ENCODE data around the gene HNRNPA3.
"Not testable (repeated sequence)": the region's sequence is repeated elsewhere in the genome, so short reads cannot be mapped to it uniquely, and the experiment has no call there.

HNRNPA3 gene

GRCh38 chr2:177188482-177189469, 23.8 kb upstream of the HNRNPA3 start:
- no peak for DNase-seq (ENCODE audit: low read depth in 3 of 3)

DNA sequence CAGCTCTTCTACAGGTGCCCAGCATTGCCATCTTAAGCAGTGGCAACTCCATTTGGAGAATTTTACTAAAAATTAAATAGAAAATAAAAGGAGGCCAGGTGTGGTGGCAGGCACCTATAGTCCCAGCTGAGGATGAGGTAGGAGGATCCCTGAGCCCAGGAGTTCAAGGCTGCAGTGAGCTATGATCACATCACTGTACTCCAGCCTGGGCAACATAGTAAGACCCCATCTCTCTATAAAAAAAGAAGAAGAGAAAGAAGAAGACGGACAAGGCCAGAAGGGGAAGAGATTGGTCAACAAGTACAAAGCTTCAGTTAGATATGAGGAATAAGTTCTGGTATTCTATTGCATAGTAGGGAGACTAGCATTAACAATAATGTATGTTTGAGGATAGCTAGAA, 21.7 kb upstream of the HNRNPA3 start:
- DNase-seq (ENCODE audit: low read depth in 3 of 3) = no peak

DNA sequence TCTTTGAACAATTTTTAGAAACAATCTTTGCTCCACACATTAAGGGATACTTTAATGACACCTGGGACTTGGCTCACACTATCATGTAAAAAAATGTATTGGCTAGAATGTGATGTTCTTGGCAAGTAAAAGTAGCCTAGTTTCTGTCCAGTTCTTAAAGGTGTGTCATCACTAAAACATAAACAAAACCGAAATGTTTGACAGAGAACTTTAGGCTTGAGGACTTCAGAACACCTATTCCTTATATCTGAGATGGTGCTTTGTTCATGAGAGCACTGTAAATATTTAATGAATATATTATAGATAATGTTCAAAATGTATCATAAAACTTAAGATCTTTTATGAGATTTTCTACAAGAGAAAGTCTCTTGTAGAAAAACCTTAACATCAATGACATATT, 19.8 kb upstream of the HNRNPA3 start:
- DNase-seq (ENCODE audit: low read depth in 3 of 3) = no peak

DNA sequence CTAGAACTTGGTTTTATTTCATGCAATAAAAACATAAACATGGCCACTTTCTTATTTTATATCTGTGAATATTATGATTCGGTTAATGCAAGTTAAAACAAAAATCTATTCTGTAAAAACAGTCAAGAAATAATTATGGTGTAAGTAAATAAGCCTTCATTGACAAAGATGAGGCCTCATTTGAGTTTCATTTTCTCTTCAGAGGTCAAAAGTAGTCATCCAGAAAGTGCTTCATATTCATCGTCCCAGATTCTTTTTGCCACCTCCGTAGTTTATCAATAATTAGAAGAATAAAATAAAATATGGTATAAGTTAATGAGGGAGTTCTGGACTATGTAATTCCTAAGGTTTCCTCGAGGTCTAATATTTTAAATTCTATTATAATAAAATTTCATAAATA, 19.4 kb upstream of the HNRNPA3 start:
- DNase-seq (ENCODE audit: low read depth in 3 of 3) = no peak

DNA sequence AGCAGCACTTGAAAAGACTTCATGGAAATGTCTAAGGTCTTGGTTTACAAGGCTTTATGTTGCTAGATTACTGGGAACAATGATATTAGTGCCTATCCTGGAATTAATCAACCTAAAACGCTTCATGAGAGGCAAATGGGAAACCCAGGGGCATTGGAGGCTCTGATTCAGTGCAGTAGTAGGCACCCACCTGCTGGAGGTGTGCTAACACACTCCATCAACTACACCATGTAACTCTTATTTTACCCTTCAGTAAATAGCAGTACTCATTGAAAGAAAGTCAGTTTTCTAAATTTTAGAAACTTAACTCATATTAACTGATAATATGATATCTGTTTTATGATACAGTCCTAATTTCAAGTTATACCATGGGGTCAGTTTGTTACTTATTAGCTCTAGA, 17.4 kb upstream of the HNRNPA3 start:
- no peak for DNase-seq (ENCODE audit: low read depth in 3 of 3)

DNA sequence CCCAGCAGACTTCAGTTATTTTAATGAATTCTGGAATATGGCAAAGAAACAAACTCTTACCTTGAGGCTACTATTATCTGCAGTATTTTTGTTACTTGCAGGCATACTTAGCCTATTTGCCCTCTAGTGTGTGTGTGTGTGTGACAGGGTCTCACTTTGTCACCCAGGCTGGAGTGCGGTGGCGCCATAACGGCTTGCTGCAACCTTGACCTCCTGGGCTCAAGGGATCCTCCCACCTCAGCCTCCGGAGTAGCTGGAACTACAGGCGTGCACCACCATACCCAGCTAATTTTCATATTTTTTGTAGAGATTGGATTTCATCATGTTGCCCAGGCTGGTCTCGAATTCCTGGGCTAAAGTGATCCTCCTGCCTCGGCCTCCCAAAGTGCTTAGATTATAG, 12.2 kb upstream of the HNRNPA3 start:
- not testable (repeated sequence) for DNase-seq (ENCODE audit: low read depth in 3 of 3)

- no peak for DNase-seq (ENCODE audit: low read depth in 3 of 3)
Observed at GRCh38 chr2:177201919-177202346, 10.7 kb upstream of the HNRNPA3 start.

GRCh38 chr2:177204417-177204816, 8.2 kb upstream of the HNRNPA3 start:
- DNase-seq (ENCODE audit: low read depth in 3 of 3) = no peak

- DNase-seq (ENCODE audit: low read depth in 3 of 3) = no peak
Observed at GRCh38 chr2:177207101-177207500, 5.5 kb upstream of the HNRNPA3 start.

DNA sequence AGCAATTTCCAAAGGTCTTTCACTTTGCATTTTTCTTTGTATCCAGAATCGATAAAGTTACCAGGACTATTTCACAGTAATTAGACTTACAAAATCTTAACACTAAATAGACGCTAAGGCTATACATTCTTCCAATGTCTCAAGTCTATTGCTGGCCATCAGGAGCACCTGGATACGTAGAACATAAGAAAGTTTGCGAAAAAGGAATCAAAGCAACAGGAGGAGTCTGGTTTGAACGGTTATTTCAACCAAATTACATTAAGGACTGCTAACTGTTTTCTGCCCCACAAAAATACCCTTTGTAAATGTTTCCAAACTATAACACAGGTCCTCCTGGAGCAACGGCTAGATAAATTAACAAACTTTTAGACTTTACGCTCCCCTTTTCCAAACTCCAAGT, 1.4 kb upstream of the HNRNPA3 start:
- DNase-seq (ENCODE audit: low read depth in 3 of 3) = no peak

GRCh38 chr2:177211576-177212105, 953 bp upstream of the HNRNPA3 start:
- no peak for DNase-seq (ENCODE audit: low read depth in 3 of 3)

DNA sequence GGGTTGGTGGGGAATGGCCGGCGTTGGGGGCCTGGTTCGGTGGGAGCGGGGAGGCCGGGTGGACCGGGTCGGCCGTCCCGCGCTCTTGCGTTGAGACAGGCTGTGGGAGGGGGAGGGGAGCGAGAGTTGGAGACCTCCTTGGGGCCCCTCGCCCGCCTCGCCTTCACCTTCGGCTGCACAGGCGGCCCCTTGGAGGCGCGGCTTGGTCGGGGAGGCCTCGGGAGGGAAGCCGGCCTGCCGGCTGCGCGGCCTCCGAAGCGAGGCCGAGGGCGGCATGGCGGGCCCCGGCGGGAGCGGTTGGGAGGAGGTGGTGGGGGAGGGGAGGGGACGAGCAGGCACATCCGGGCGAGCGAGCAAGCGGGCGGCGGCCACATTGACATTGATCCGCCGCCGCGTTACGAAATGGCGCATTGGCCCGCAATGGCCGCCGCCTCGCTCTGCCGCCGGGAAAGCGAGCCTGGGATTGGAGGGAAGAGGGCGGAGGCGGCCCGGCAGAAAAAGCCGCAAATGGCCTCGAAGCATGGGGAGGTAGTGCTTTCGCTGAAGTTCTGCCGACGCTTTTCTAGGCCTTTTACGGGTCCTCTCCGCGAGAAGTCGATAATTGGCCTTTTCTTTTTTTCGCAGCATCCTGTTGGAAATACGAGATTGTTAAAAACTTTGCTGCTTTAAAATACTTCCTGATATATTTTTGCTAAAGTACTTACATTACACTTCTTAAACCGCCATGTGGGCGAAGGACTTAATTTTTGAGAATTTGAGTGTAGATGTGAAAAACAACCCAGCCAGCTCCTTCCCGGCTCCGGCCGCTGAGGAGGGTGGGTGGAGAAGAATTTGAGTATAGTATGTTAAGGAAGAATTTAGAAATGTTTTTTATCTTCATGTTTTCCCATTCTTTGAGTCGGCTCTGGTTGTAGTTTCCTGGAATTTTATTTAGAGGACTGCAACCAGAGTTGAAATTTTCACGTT, 580 bp downstream of the HNRNPA3 start:
- DNase-seq (ENCODE audit: low read depth in 3 of 3) = peak; percentile 83 to 90 (median 88)

DNA sequence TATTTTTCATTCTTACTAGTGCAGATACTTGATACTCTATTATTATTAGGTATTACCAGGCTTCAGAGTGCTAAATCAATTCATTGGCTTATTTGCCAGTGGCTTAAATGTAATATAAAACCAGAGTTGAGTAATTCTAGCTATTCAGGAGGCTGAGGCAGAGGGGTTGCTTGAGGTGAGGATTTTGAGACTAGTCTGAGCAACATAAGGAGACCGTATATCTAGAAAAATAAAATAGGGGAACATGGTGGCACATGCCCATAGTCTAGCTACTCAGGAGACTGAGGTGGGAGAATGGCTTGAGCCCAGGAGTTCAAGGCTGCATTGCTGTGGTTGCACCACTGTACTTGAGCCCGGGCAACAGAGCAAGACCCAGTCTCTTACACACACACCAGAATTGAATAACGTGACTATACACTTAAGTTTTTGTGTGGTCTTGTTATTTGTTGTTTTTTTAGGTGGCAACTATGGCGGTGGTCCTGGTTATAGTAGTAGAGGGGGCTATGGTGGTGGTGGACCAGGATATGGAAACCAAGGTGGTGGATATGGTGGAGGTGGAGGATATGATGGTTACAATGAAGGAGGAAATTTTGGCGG, 4.8 kb downstream of the HNRNPA3 start:
- DNase-seq (ENCODE audit: low read depth in 3 of 3) = no peak

DNA sequence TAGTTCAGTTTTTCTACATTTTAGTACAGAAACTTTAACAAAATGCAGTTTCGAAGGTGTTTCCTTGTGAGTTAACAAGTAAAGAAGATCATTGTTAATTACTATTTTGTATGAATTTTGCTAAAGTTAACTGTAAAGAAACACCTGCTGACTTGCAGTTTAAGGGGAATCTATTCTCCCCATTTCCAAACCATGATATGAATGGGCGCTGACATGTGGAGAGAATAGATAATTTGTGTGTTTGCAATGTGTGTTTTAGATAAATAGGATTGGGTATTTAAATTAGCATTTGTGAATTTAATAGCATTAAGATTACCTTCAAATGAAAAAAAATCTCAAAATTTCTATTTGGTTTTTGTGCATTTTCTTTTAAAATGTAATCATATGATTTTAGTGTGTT, 7.2 kb downstream of the HNRNPA3 start:
- not testable (repeated sequence) for DNase-seq (ENCODE audit: low read depth in 3 of 3)

GRCh38 chr2:177221534-177221933, 8.9 kb downstream of the HNRNPA3 start:
- DNase-seq (ENCODE audit: low read depth in 3 of 3) = no peak

GRCh38 chr2:177221970-177222369, 9.4 kb downstream of the HNRNPA3 start:
- DNase-seq (ENCODE audit: low read depth in 3 of 3) = no peak

- not testable (repeated sequence) for DNase-seq (ENCODE audit: low read depth in 3 of 3)
Observed at GRCh38 chr2:177223436-177223835, 10.8 kb downstream of the HNRNPA3 start.

DNA sequence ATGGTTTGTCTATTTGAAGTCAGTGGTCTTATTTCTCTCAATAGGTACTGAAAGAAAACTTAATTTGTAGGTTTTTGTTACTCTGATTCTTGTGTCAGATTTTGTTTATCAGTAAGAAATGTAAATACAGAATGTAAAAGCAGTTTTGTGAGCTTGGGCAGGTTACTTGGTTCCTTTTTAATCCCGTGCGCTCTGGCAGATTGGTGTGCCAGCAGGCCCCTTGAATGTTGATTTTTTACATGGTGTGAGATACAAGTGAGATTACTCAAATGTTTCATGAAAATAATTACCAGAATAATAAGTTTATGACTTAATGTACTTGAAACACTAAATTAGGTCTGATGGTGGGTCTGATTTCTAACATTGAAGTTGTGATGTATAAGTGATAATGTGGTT, 13.4 kb downstream of the HNRNPA3 start:
- DNase-seq (ENCODE audit: low read depth in 3 of 3) = no peak

GRCh38 chr2:177229442-177230242, 17.0 kb downstream of the HNRNPA3 start:
- no peak for DNase-seq (ENCODE audit: low read depth in 3 of 3)

DNA sequence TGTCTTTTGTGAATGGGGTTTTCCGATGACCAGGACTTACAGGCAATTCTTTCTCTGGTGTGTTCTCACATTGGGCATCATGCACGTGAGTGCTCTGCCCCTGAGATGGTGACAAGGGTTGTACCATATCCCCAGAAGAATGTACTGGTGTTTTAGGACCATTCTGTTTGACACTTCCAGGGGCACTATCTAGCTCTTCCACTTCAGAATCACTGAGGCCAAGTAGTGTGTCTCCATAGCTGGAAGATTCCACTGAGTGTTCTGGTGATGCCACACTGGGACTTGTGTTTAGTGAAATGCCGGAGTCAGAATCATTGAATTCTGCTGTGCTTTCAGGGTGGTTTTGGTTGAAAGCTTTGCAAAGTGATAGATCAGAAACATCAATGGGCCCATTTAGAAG, 18.7 kb downstream of the HNRNPA3 start:
- no peak for DNase-seq (ENCODE audit: low read depth in 3 of 3)
